Mesothelial cell of epicardium (in vitro differentiated cells): ENCODE measurements around the gene PDCD1LG2. TPM values are rescaled to one million over a fixed set of nuclear protein-coding genes. Genes with fewer than 3 reads are reported as not detected.
"Not testable (repeated sequence)": the region's sequence is repeated elsewhere in the genome, so short reads cannot be mapped to it uniquely, and the experiment has no call there.

Source experiments
- DNase-seq, 2 experiments: peaks; one replicate each; pipeline ENCODE4 v3.0.0; 2021; ENCODE audit warnings: low spot score in 2 of 2; ENCODE audit not compliant: unreplicated experiment in 2 of 2
- H3K27ac Mint-ChIP-seq: 2 replicates; pipeline ENCODE4 v1.8.0; 2021; ENCODE audit warnings: mixed read lengths
- H3K27me3 Mint-ChIP-seq: 2 replicates; pipeline ENCODE4 v1.8.0; 2021; ENCODE audit warnings: low read depth, mixed read lengths
- H3K36me3 Mint-ChIP-seq: 2 replicates; pipeline ENCODE4 v1.8.0; 2021; ENCODE audit warnings: mixed read lengths
- H3K4me1 Mint-ChIP-seq: 2 replicates; pipeline ENCODE4 v1.8.0; 2021; ENCODE audit warnings: mixed read lengths
- H3K4me3 Mint-ChIP-seq: 2 replicates; pipeline ENCODE4 v1.8.0; 2021; ENCODE audit warnings: mild to moderate bottlenecking, moderate library complexity, mixed read lengths
- H3K9me3 Mint-ChIP-seq: 2 replicates; pipeline ENCODE4 v1.8.0; 2021; ENCODE audit warnings: mixed read lengths
- total RNA-seq: library from RNA; stranded (reverse); gene quantifications from 3 replicates; pipeline ENCODE4 v1.2.1, GENCODE V29; 2021
- TF ChIP-seq, protein P1 (sequence below): fragments of 200-600 bp; sonication (generic); IDR thresholded peaks from one replicate; pipeline ENCODE4 v1.5.0; 2021; ENCODE audit warnings: antibody characterized with exemption; ENCODE audit not compliant: unreplicated experiment

The PDCD1LG2 gene
- total RNA-seq, 1 donor from 2014 or later = not detected

DNA sequence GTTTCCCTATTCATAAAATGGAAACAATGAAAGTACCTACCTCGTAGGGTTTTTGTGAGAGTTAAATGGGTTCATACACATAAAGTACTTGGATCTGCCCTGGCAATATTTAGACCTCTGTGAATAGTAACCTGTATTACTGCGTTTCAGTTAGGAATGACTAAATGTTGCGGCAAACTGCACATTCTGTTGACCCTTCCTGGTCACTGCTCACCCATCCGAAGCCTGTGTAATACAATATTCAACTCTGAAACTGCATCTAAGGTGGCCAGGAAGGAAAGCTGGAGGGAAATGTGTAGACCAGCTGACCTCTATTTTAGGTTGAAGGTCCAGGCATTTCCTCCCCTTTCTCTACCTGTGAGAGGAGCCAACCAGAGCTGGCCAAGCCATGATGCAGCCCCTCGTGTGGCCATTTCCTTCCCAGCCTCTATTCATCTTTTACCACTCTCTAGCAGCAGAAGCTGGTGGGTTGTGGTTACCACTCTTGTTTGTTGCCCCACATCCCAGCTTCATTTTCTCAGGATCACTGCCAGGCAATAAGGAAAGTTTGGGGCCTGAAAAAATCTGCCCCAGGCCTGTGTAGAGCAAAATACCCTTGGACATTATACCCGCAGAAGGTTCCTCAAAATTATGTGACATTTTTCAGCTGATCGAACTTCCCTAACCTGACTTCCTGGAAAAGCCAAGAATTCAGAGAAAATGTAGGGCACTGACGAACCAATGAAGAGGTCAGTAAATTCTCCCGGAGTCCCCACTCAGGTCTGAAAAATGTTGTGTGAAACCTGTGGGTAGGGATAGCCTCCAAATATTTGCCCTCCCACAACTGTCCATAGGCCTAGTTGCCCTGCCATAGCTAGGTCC, 20.5 kb upstream of the PDCD1LG2 start:
- Mint-ChIP-seq H3K4me1 (no peaks in the 10 kb centered on the region), H3K27me3 (no peaks in the 10 kb centered on the region), H3K36me3 (no peaks in the 10 kb centered on the region), H3K9me3 (peaks cover 4% of the 10 kb centered on the region), H3K27ac (no peak overlapping the region), H3K4me3 (no peak overlapping the region)
- TF ChIP-seq, protein P1, sequence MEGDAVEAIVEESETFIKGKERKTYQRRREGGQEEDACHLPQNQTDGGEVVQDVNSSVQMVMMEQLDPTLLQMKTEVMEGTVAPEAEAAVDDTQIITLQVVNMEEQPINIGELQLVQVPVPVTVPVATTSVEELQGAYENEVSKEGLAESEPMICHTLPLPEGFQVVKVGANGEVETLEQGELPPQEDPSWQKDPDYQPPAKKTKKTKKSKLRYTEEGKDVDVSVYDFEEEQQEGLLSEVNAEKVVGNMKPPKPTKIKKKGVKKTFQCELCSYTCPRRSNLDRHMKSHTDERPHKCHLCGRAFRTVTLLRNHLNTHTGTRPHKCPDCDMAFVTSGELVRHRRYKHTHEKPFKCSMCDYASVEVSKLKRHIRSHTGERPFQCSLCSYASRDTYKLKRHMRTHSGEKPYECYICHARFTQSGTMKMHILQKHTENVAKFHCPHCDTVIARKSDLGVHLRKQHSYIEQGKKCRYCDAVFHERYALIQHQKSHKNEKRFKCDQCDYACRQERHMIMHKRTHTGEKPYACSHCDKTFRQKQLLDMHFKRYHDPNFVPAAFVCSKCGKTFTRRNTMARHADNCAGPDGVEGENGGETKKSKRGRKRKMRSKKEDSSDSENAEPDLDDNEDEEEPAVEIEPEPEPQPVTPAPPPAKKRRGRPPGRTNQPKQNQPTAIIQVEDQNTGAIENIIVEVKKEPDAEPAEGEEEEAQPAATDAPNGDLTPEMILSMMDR = no peak
- no peak for DNase-seq

DNA sequence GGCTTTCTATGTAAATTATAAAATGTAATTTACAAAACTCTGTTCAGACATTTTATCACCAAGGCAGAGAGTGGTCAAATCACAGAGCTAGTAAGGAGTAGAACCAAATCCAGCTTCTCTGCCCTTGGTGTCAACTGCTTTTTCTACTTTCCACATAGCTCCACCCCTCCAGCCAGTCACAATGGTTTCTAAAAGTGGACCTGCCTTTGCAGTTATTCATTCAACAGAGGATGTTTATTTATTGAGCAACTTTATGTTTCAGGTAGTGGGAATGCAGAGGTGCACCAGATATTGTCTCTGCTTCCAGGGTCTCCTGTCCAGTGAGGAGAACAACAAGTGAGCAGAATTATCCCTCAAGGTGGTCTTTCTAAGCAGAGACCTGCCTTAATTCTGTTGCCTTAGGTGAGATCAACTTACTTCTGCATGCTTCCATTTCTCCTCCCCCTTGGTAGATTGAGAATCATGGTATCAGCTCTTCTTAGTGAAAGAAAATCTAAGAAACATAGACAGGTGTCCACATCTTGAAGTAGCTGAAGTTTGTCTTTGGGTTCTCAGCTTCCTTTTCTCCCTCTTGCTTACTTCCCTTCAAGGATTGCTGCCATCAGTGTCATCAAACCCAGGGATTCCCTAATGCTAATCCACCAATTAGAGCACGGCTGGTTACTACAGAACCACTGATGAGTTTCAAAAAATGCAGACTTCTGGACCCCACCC, 17.2 kb upstream of the PDCD1LG2 start:
- no peak for DNase-seq
- TF ChIP-seq, protein P1 = no peak
- no peak overlapping the region for H3K4me3 Mint-ChIP-seq
- peaks cover 4% of the 10 kb centered on the region for H3K9me3 Mint-ChIP-seq
- no peak overlapping the region for H3K27ac Mint-ChIP-seq
- no peaks in the 10 kb centered on the region for H3K36me3 Mint-ChIP-seq
- H3K4me1 Mint-ChIP-seq = no peaks in the 10 kb centered on the region
- H3K27me3 Mint-ChIP-seq = no peaks in the 10 kb centered on the region

DNA sequence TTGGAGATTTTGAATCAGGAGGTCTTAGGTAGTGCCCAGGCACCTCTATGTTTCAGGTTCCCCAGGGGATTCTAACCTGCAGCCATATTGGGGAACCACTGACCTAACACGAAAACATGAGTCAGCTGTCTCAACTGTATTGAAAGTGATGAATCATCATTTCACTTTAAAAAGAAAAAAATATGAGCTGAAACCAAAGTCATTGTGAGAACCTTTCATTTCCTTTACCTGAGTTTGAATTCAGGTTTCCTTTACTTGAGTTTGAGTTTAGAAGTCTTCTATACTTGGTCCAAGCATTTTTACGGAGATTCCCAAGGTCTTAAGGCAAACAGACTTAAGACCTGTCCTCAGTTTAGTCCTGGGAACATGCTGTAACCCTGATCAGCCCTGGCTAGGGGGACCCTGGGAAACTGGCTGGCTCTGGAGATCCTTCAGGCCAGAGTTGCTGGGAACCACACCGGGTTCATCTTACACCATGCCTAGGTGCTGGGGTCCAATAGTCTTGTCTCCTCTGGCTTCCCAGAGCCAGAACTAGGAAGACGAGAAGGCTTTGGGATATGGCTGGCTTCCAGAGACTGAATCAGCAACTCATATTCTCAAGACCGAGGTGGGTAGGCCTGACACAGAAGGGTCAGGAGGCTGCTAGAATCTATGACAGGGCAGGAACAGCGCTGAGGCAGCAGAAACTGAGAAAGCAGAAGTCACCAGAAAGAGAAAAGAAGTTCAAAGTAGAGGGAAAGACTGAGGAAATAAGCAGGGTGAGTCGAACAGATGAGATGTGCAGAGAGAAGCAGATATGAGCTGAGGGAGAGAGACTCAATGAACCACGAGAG, 16.4 kb upstream of the PDCD1LG2 start:
- H3K27ac Mint-ChIP-seq = no peak overlapping the region
- H3K9me3 Mint-ChIP-seq = peaks cover 4% of the 10 kb centered on the region
- H3K36me3 Mint-ChIP-seq = no peaks in the 10 kb centered on the region
- H3K27me3 Mint-ChIP-seq = no peaks in the 10 kb centered on the region
- DNase-seq = no peak
- H3K4me3 Mint-ChIP-seq = no peak overlapping the region
- TF ChIP-seq, protein P1 = no peak
- H3K4me1 Mint-ChIP-seq = no peaks in the 10 kb centered on the region

DNA sequence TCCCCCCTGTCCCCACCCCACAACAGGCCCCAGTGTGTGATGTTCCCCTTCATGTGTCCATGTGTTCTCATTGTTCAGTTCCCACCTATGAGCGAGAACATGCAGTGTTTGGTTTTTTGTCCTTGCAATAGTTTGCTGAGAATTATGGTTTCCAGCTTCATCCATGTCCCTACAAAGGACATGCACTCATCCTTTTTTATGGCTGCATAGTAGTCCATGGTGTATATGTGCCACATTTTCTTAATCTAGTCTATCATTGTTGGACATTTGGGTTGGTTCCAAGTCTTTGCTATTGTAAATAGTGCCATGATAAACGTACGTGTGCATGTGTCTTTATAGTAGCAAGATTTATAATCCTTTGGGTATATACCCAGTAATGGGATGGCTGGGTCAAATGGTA, 15.6 kb upstream of the PDCD1LG2 start:
- H3K4me3 Mint-ChIP-seq, H3K27ac Mint-ChIP-seq, DNase-seq, H3K9me3 Mint-ChIP-seq, H3K27me3 Mint-ChIP-seq, H3K36me3 Mint-ChIP-seq, H3K4me1 Mint-ChIP-seq: not testable (repeated sequence)

DNA sequence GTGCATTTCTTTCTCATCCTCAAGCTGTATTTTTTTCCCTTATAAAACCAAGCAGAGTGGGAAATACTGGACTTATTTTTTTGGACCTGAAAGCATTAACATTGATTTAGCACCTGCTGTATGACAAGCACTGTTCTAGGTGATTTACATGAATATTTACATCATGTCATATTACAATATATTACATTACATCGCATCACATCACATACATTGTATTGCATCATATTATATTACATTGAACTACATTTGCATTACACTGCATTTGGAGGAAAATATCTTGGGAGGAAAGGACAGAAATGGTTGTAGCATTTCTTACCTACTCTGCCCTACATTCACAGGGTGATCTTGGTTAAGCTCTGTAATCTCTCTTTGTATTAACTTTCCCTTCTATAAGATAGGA, 11.2 kb upstream of the PDCD1LG2 start:
- no peak for DNase-seq
- no peaks in the 10 kb centered on the region for H3K36me3 Mint-ChIP-seq
- no peak overlapping the region for H3K4me3 Mint-ChIP-seq
- no peak overlapping the region for H3K27ac Mint-ChIP-seq
- peaks cover 2% of the 10 kb centered on the region for H3K4me1 Mint-ChIP-seq
- H3K27me3 Mint-ChIP-seq = no peaks in the 10 kb centered on the region
- H3K9me3 Mint-ChIP-seq = peaks cover 14% of the 10 kb centered on the region
- TF ChIP-seq, protein P1 = no peak
